WTC11 (cell line): ENCODE results near the gene NEK8. TPM values are rescaled to one million over a fixed set of nuclear protein-coding genes. Genes with fewer than 3 reads are reported as not detected.

Source experiments
- CTCF ChIP-seq: fragments of 200-600 bp; IDR thresholded peaks from 2 replicates; pipeline ENCODE4 v1.8.0; 2022; ENCODE audit warnings: antibody characterized with exemption
- EMX1 ChIP-seq: fragments of 250-450 bp; sonication (Bioruptor Pico); IDR thresholded peaks from 2 replicates; pipeline ENCODE4 v1.8.0; 2021; ENCODE audit warnings: mild to moderate bottlenecking
- GRHL2 ChIP-seq: fragments of 250-450 bp; sonication (Bioruptor Pico); IDR thresholded peaks from 2 replicates; pipeline ENCODE4 v1.8.0; 2022; ENCODE audit warnings: mild to moderate bottlenecking, moderate library complexity; ENCODE audit not compliant: insufficient replicate concordance, severe bottlenecking
- IRF2 ChIP-seq: sonication (generic); formaldehyde crosslinking; IDR thresholded peaks from 2 replicates; pipeline ENCODE4 v1.8.0; 2022; ENCODE audit warnings: low read depth, missing genetic modification reagents, borderline replicate concordance
- MYBL2 ChIP-seq: sonication (generic); formaldehyde crosslinking; IDR thresholded peaks from 2 replicates; pipeline ENCODE4 v1.8.1; 2023; ENCODE audit warnings: mild to moderate bottlenecking, moderate library complexity, missing genetic modification reagents
- NFE2L1 ChIP-seq: sonication (generic); formaldehyde crosslinking; IDR thresholded peaks from 2 replicates; pipeline ENCODE4 v1.8.1; 2023; ENCODE audit warnings: missing genetic modification reagents
- NFYB ChIP-seq: sonication (generic); formaldehyde crosslinking; conservative IDR thresholded peaks from 2 replicates; pipeline ENCODE4 v1.8.0; 2022; ENCODE audit warnings: low read depth, missing genetic modification reagents
- PRRX2 ChIP-seq: fragments of 250-450 bp; sonication (Bioruptor Pico); IDR thresholded peaks from 2 replicates; pipeline ENCODE4 v1.8.0; 2021; ENCODE audit warnings: mild to moderate bottlenecking
- ZNF281 ChIP-seq: sonication (generic); formaldehyde crosslinking; IDR thresholded peaks from 2 replicates; pipeline ENCODE4 v1.8.0; 2023; ENCODE audit warnings: mild to moderate bottlenecking, missing genetic modification reagents
- ZNF532 ChIP-seq: fragments of 250-450 bp; sonication (Bioruptor Pico); IDR thresholded peaks from 2 replicates; pipeline ENCODE4 v1.9.0; 2021; ENCODE audit warnings: mild to moderate bottlenecking, borderline replicate concordance
- total RNA-seq: library from RNA; stranded (reverse); gene quantifications from 3 replicates; pipeline ENCODE4 v1.2.3, GENCODE V29; 2021
- TF ChIP-seq, protein P1 (sequence below): sonication (generic); formaldehyde crosslinking; IDR thresholded peaks from 2 replicates; pipeline ENCODE4 v1.8.0; 2022; ENCODE audit warnings: missing genetic modification reagents
- TF ChIP-seq, protein P2 (sequence below): fragments of 250-450 bp; sonication (Bioruptor Pico); IDR thresholded peaks from 2 replicates; pipeline ENCODE4 v1.9.0; 2021; ENCODE audit warnings: moderate library complexity, mild to moderate bottlenecking, inconsistent platforms, borderline replicate concordance
- TF ChIP-seq, protein P3 (sequence below): fragments of 250-450 bp; sonication (Bioruptor Pico); IDR thresholded peaks from 2 replicates; pipeline ENCODE4 v1.8.0; 2021; ENCODE audit warnings: mild to moderate bottlenecking
- TF ChIP-seq, protein P4 (sequence below): sonication (generic); formaldehyde crosslinking; IDR thresholded peaks from 2 replicates; pipeline ENCODE4 v1.8.1; 2023; ENCODE audit warnings: mild to moderate bottlenecking, missing genetic modification reagents, moderate library complexity
- TF ChIP-seq, protein P5 (sequence below): sonication (generic); formaldehyde crosslinking; IDR thresholded peaks from 2 replicates; pipeline ENCODE4 v1.8.1; 2023; ENCODE audit warnings: mild to moderate bottlenecking, missing genetic modification reagents, moderate library complexity
- TF ChIP-seq, protein P6 (sequence below): sonication (generic); formaldehyde crosslinking; IDR thresholded peaks from 2 replicates; pipeline ENCODE4 v1.8.0; 2022; ENCODE audit warnings: mild to moderate bottlenecking, missing genetic modification reagents

Gene NEK8
- total RNA-seq, 1 experiment from 2014 or later: 25.0 TPM

- 0 out of 2 replicates have a peak, but pooled peaks have one; percentile 45 for TF ChIP-seq ZNF532
- TF ChIP-seq CTCF: no peak
- peak; percentile 75; the same call in 1 of the 2 replicates for TF ChIP-seq PRRX2 (CRISPR knock-in tag)
- TF ChIP-seq, protein P1, sequence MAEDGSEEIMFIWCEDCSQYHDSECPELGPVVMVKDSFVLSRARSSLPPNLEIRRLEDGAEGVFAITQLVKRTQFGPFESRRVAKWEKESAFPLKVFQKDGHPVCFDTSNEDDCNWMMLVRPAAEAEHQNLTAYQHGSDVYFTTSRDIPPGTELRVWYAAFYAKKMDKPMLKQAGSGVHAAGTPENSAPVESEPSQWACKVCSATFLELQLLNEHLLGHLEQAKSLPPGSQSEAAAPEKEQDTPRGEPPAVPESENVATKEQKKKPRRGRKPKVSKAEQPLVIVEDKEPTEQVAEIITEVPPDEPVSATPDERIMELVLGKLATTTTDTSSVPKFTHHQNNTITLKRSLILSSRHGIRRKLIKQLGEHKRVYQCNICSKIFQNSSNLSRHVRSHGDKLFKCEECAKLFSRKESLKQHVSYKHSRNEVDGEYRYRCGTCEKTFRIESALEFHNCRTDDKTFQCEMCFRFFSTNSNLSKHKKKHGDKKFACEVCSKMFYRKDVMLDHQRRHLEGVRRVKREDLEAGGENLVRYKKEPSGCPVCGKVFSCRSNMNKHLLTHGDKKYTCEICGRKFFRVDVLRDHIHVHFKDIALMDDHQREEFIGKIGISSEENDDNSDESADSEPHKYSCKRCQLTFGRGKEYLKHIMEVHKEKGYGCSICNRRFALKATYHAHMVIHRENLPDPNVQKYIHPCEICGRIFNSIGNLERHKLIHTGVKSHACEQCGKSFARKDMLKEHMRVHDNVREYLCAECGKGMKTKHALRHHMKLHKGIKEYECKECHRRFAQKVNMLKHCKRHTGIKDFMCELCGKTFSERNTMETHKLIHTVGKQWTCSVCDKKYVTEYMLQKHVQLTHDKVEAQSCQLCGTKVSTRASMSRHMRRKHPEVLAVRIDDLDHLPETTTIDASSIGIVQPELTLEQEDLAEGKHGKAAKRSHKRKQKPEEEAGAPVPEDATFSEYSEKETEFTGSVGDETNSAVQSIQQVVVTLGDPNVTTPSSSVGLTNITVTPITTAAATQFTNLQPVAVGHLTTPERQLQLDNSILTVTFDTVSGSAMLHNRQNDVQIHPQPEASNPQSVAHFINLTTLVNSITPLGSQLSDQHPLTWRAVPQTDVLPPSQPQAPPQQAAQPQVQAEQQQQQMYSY (CRISPR knock-in tag): peak; percentile 97
- TF ChIP-seq IRF2: no peak
- TF ChIP-seq, protein P2, sequence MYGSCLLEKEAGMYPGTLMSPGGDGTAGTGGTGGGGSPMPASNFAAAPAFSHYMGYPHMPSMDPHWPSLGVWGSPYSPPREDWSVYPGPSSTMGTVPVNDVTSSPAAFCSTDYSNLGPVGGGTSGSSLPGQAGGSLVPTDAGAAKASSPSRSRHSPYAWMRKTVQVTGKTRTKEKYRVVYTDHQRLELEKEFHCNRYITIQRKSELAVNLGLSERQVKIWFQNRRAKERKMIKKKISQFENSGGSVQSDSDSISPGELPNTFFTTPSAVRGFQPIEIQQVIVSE (CRISPR knock-in tag): no peak
- TF ChIP-seq, protein P3, sequence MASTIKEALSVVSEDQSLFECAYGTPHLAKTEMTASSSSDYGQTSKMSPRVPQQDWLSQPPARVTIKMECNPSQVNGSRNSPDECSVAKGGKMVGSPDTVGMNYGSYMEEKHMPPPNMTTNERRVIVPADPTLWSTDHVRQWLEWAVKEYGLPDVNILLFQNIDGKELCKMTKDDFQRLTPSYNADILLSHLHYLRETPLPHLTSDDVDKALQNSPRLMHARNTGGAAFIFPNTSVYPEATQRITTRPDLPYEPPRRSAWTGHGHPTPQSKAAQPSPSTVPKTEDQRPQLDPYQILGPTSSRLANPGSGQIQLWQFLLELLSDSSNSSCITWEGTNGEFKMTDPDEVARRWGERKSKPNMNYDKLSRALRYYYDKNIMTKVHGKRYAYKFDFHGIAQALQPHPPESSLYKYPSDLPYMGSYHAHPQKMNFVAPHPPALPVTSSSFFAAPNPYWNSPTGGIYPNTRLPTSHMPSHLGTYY (CRISPR knock-in tag): no peak
- peak; percentile 73; the same call in 1 of the 2 replicates for TF ChIP-seq EMX1 (CRISPR knock-in tag)
- TF ChIP-seq, protein P4, sequence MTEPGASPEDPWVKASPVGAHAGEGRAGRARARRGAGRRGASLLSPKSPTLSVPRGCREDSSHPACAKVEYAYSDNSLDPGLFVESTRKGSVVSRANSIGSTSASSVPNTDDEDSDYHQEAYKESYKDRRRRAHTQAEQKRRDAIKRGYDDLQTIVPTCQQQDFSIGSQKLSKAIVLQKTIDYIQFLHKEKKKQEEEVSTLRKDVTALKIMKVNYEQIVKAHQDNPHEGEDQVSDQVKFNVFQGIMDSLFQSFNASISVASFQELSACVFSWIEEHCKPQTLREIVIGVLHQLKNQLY (CRISPR knock-in tag): no peak
- no peak for TF ChIP-seq NFE2L1 (CRISPR knock-in tag)
- peak; percentile 83; the same call in 1 of the 2 replicates for TF ChIP-seq MYBL2 (CRISPR knock-in tag)
- TF ChIP-seq ZNF281: no peak
- no peak for TF ChIP-seq GRHL2 (CRISPR knock-in tag)
- TF ChIP-seq, protein P5, sequence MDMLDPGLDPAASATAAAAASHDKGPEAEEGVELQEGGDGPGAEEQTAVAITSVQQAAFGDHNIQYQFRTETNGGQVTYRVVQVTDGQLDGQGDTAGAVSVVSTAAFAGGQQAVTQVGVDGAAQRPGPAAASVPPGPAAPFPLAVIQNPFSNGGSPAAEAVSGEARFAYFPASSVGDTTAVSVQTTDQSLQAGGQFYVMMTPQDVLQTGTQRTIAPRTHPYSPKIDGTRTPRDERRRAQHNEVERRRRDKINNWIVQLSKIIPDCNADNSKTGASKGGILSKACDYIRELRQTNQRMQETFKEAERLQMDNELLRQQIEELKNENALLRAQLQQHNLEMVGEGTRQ: no peak
- TF ChIP-seq, protein P6, sequence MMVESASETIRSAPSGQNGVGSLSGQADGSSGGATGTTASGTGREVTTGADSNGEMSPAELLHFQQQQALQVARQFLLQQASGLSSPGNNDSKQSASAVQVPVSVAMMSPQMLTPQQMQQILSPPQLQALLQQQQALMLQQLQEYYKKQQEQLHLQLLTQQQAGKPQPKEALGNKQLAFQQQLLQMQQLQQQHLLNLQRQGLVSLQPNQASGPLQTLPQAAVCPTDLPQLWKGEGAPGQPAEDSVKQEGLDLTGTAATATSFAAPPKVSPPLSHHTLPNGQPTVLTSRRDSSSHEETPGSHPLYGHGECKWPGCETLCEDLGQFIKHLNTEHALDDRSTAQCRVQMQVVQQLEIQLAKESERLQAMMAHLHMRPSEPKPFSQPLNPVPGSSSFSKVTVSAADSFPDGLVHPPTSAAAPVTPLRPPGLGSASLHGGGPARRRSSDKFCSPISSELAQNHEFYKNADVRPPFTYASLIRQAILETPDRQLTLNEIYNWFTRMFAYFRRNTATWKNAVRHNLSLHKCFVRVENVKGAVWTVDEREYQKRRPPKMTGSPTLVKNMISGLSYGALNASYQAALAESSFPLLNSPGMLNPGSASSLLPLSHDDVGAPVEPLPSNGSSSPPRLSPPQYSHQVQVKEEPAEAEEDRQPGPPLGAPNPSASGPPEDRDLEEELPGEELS (CRISPR knock-in tag): peak; percentile 62
- TF ChIP-seq NFYB: peak; percentile 79
Measured at GRCh38 chr17:28710861-28711722, 17.5 kb upstream of the NEK8 start (continued).
